ENCODE results near the gene ZNRF2.

Gene ZNRF2

GRCh38 chr7:30323006-30323355 lies 38.6 kb downstream of the ZNRF2 start:
- Histone ChIP-seq H3K27me3 (ENCODE audit: control insufficient read depth in 3 of 3, insufficient read depth in 3 of 3, low read depth in 1 of 3, low read length in 3 of 3) (no peaks in the 10 kb centered on the region), H3K4ac (ENCODE audit: low read length) (no peak overlapping the region), H3K27ac (replicated peaks; ENCODE audit: low read length) (no peak overlapping the region), H4K8ac (ENCODE audit: low read depth, low read length) (no peak overlapping the region), H3K4me2 (ENCODE audit: insufficient read depth, low read length, poor library complexity, severe bottlenecking) (no peak overlapping the region), H2AFZ (ENCODE audit: low read length) (no peak overlapping the region), H3K18ac (ENCODE audit: low read length) (no peak overlapping the region), H3K14ac (ENCODE audit: low read length) (no peak overlapping the region), H3K4me3 (ENCODE audit: low read length in 2 of 2) (no peak overlapping the region), H3K36me3 (replicated peaks in 1 of 2; ENCODE audit: control insufficient read depth in 2 of 2, insufficient read depth in 2 of 2, low read length in 2 of 2) (no peaks in the 10 kb centered on the region), H3K9ac (ENCODE audit: low read depth, low read length, poor library complexity) (no peak overlapping the region), H3K4me1 (ENCODE audit: control insufficient read depth in 2 of 2, insufficient read depth in 1 of 2, low read depth in 1 of 2, low read length in 2 of 2) (peaks cover 0 to 4% of the 10 kb centered on the region in 2 donors), H4K91ac (ENCODE audit: low read depth, low read length, poor library complexity) (no peak overlapping the region), H2BK120ac (ENCODE audit: low read depth, low read length) (no peak overlapping the region), H3K23ac (ENCODE audit: low read depth, low read length, poor library complexity) (no peak overlapping the region), H3K9me3 (replicated peaks in 1 of 2; ENCODE audit: control insufficient read depth in 2 of 2, insufficient read depth in 1 of 2, low read depth in 1 of 2, low read length in 2 of 2) (no peaks in the 10 kb centered on the region), H2AK5ac (ENCODE audit: low read depth, low read length) (no peak overlapping the region), H2BK12ac (ENCODE audit: low read length) (no peak overlapping the region), H3K79me1 (ENCODE audit: low read depth, low read length) (no peaks in the 10 kb centered on the region), H2BK5ac (ENCODE audit: low read length) (no peak overlapping the region), H2BK15ac (ENCODE audit: low read length) (no peak overlapping the region)
- DNase-seq (ENCODE audit: low spot score): no peak
- WGBS, 2 donors (ENCODE audit: extremely low coverage in 2 of 2, insufficient read length in 2 of 2, insufficient replicate concordance in 1 of 2): no CpG with 5 or more reads among the region's 2 CpGs

GRCh38 chr7:30327813-30328212 lies 43.4 kb downstream of the ZNRF2 start:
- H2BK120ac ChIP-seq (ENCODE audit: low read depth, low read length): no peak overlapping the region
- no peak overlapping the region for H4K91ac ChIP-seq (ENCODE audit: low read depth, low read length, poor library complexity)
- H3K4me3 ChIP-seq (ENCODE audit: low read length in 2 of 2): no peak overlapping the region
- H3K23ac ChIP-seq (ENCODE audit: low read depth, low read length, poor library complexity): no peak overlapping the region
- H3K9me3 ChIP-seq (replicated peaks in 1 of 2; ENCODE audit: control insufficient read depth in 2 of 2, insufficient read depth in 1 of 2, low read depth in 1 of 2, low read length in 2 of 2): peaks cover 0 to 3% of the 10 kb centered on the region in 2 donors
- no peaks in the 10 kb centered on the region for H3K27me3 ChIP-seq (ENCODE audit: control insufficient read depth in 3 of 3, insufficient read depth in 3 of 3, low read depth in 1 of 3, low read length in 3 of 3)
- no peak overlapping the region for H2AFZ ChIP-seq (ENCODE audit: low read length)
- no peak overlapping the region for H3K14ac ChIP-seq (ENCODE audit: low read length)
- no peak for DNase-seq (ENCODE audit: low spot score)
- no peak overlapping the region for H2BK12ac ChIP-seq (ENCODE audit: low read length)
- H2BK15ac ChIP-seq (ENCODE audit: low read length): no peak overlapping the region
- H3K79me1 ChIP-seq (ENCODE audit: low read depth, low read length): peaks cover 2% of the 10 kb centered on the region
- no peaks in the 10 kb centered on the region for H3K36me3 ChIP-seq (replicated peaks in 1 of 2; ENCODE audit: control insufficient read depth in 2 of 2, insufficient read depth in 2 of 2, low read length in 2 of 2)
- no peak overlapping the region for H4K8ac ChIP-seq (ENCODE audit: low read depth, low read length)
- H3K9ac ChIP-seq (ENCODE audit: low read depth, low read length, poor library complexity): no peak overlapping the region
- no peak overlapping the region for H3K18ac ChIP-seq (ENCODE audit: low read length)
- H3K4me2 ChIP-seq (ENCODE audit: insufficient read depth, low read length, poor library complexity, severe bottlenecking): no peak overlapping the region
- H3K4ac ChIP-seq (ENCODE audit: low read length): no peak overlapping the region
- H3K27ac ChIP-seq (replicated peaks; ENCODE audit: low read length): no peak overlapping the region
- H2BK5ac ChIP-seq (ENCODE audit: low read length): no peak overlapping the region
- H3K4me1 ChIP-seq (ENCODE audit: control insufficient read depth in 2 of 2, insufficient read depth in 1 of 2, low read depth in 1 of 2, low read length in 2 of 2): no peaks in the 10 kb centered on the region
- H2AK5ac ChIP-seq (ENCODE audit: low read depth, low read length): no peak overlapping the region
- no CpG with 5 or more reads among the region's 1 CpG for WGBS, 2 donors (ENCODE audit: extremely low coverage in 2 of 2, insufficient read length in 2 of 2, insufficient replicate concordance in 1 of 2)

- no peak overlapping the region for H2AK5ac ChIP-seq (ENCODE audit: low read depth, low read length)
- no peak overlapping the region for H2BK5ac ChIP-seq (ENCODE audit: low read length)
- no peak overlapping the region for H3K27ac ChIP-seq (replicated peaks; ENCODE audit: low read length)
- no peak overlapping the region for H3K4me3 ChIP-seq (ENCODE audit: low read length in 2 of 2)
- H3K9ac ChIP-seq (ENCODE audit: low read depth, low read length, poor library complexity): no peak overlapping the region
- no peaks in the 10 kb centered on the region for H3K36me3 ChIP-seq (replicated peaks in 1 of 2; ENCODE audit: control insufficient read depth in 2 of 2, insufficient read depth in 2 of 2, low read length in 2 of 2)
- no peak overlapping the region for H3K18ac ChIP-seq (ENCODE audit: low read length)
- H3K14ac ChIP-seq (ENCODE audit: low read length): no peak overlapping the region
- no peak overlapping the region for H2BK12ac ChIP-seq (ENCODE audit: low read length)
- no peak overlapping the region for H3K4me2 ChIP-seq (ENCODE audit: insufficient read depth, low read length, poor library complexity, severe bottlenecking)
- no peak overlapping the region for H3K4ac ChIP-seq (ENCODE audit: low read length)
- no peak overlapping the region for H4K91ac ChIP-seq (ENCODE audit: low read depth, low read length, poor library complexity)
- no peak for DNase-seq (ENCODE audit: low spot score)
- no peak overlapping the region for H4K8ac ChIP-seq (ENCODE audit: low read depth, low read length)
- no peak overlapping the region for H2AFZ ChIP-seq (ENCODE audit: low read length)
- H3K27me3 ChIP-seq (ENCODE audit: control insufficient read depth in 3 of 3, insufficient read depth in 3 of 3, low read depth in 1 of 3, low read length in 3 of 3): no peaks in the 10 kb centered on the region
- H3K9me3 ChIP-seq (replicated peaks in 1 of 2; ENCODE audit: control insufficient read depth in 2 of 2, insufficient read depth in 1 of 2, low read depth in 1 of 2, low read length in 2 of 2): peaks cover 0 to 3% of the 10 kb centered on the region in 2 donors
- H2BK15ac ChIP-seq (ENCODE audit: low read length): no peak overlapping the region
- H3K79me1 ChIP-seq (ENCODE audit: low read depth, low read length): peaks cover 2% of the 10 kb centered on the region
- no peak overlapping the region for H3K23ac ChIP-seq (ENCODE audit: low read depth, low read length, poor library complexity)
- H2BK120ac ChIP-seq (ENCODE audit: low read depth, low read length): no peak overlapping the region
- no peaks in the 10 kb centered on the region for H3K4me1 ChIP-seq (ENCODE audit: control insufficient read depth in 2 of 2, insufficient read depth in 1 of 2, low read depth in 1 of 2, low read length in 2 of 2)
Measured at GRCh38 chr7:30328381-30328780, 44.0 kb downstream of the ZNRF2 start.

- Histone ChIP-seq H3K23ac (ENCODE audit: low read depth, low read length, poor library complexity) (no peak overlapping the region), H2AFZ (ENCODE audit: low read length) (no peak overlapping the region), H3K27me3 (ENCODE audit: control insufficient read depth in 3 of 3, insufficient read depth in 3 of 3, low read depth in 1 of 3, low read length in 3 of 3) (no peaks in the 10 kb centered on the region), H3K4me1 (ENCODE audit: control insufficient read depth in 2 of 2, insufficient read depth in 1 of 2, low read depth in 1 of 2, low read length in 2 of 2) (no peaks in the 10 kb centered on the region), H3K18ac (ENCODE audit: low read length) (no peak overlapping the region), H2AK5ac (ENCODE audit: low read depth, low read length) (no peak overlapping the region), H3K14ac (ENCODE audit: low read length) (no peak overlapping the region), H3K36me3 (replicated peaks in 1 of 2; ENCODE audit: control insufficient read depth in 2 of 2, insufficient read depth in 2 of 2, low read length in 2 of 2) (no peaks in the 10 kb centered on the region), H3K27ac (replicated peaks; ENCODE audit: low read length) (no peak overlapping the region), H2BK5ac (ENCODE audit: low read length) (no peak overlapping the region), H4K8ac (ENCODE audit: low read depth, low read length) (no peak overlapping the region), H3K9ac (ENCODE audit: low read depth, low read length, poor library complexity) (no peak overlapping the region), H3K4me2 (ENCODE audit: insufficient read depth, low read length, poor library complexity, severe bottlenecking) (no peak overlapping the region), H3K4me3 (ENCODE audit: low read length in 2 of 2) (no peak overlapping the region), H3K4ac (ENCODE audit: low read length) (no peak overlapping the region), H2BK15ac (ENCODE audit: low read length) (no peak overlapping the region), H2BK12ac (ENCODE audit: low read length) (no peak overlapping the region), H4K91ac (ENCODE audit: low read depth, low read length, poor library complexity) (no peak overlapping the region), H3K79me1 (ENCODE audit: low read depth, low read length) (peaks cover 2% of the 10 kb centered on the region), H2BK120ac (ENCODE audit: low read depth, low read length) (no peak overlapping the region), H3K9me3 (replicated peaks in 1 of 2; ENCODE audit: control insufficient read depth in 2 of 2, insufficient read depth in 1 of 2, low read depth in 1 of 2, low read length in 2 of 2) (peaks cover 0 to 3% of the 10 kb centered on the region in 2 donors)
- DNase-seq (ENCODE audit: low spot score): no peak
- no CpG with 5 or more reads among the region's 3 CpGs for WGBS, 2 donors (ENCODE audit: extremely low coverage in 2 of 2, insufficient read length in 2 of 2, insufficient replicate concordance in 1 of 2)
Measured at GRCh38 chr7:30329716-30330115, 45.3 kb downstream of the ZNRF2 start.
